Panc1 (cell line): ENCODE results near the gene MAGEB3. TPM values are rescaled to one million over a fixed set of nuclear protein-coding genes. Genes with fewer than 3 reads are reported as not detected.
A peak's percentile ranks its signal among the peaks of the same experiment; 100 is the strongest.

Experiments used
- ATAC-seq: fragments of 200-7000 bp; cut with Tn5 transposase; 2 replicates; pipeline ENCODE4 v1.9.1; 2020; ENCODE audit warnings: mild to moderate bottlenecking, moderate library complexity
- BruUV-seq: library from RNA; stranded (reverse); fragments of 400-500 nt; replicated peaks from 2 replicates; lab custom pipeline; 2021; lab: Mats Ljungman, UMichigan
- CTCF ChIA-PET: fragments of 300-600 bp; sonication (Branson Sonifier 250); formaldehyde crosslinking; loops from one replicate; lab custom pipeline; 2022; ENCODE audit warnings: antibody characterized with exemption; lab: Charles Lee
- POLR2A ChIA-PET: fragments of 300-600 bp; sonication (Branson Sonifier 250); formaldehyde crosslinking; loops from one replicate; lab custom pipeline; 2022; ENCODE audit warnings: antibody characterized with exemption; lab: Charles Lee
- DNase-seq: peaks from one replicate; pipeline ENCODE4 v3.0.0-alpha.2; 2010; ENCODE audit warnings: low read depth, low spot score
- H3K27ac ChIP-seq: 2 replicates; pipeline ENCODE4 v1.5.1; 2011; ENCODE audit warnings: mild to moderate bottlenecking, low read length, inconsistent platforms
- H3K27me3 ChIP-seq: fragments of 200-500 bp; sonication (Bioruptor generic); 2 replicates; pipeline ENCODE4 v1.6.0; 2014; ENCODE audit warnings: low read length, inconsistent platforms; ENCODE audit not compliant: control insufficient read depth, insufficient read depth
- H3K36me3 ChIP-seq: fragments of 200-500 bp; sonication (Bioruptor generic); 2 replicates; pipeline ENCODE4 v1.5.1; 2014; ENCODE audit warnings: inconsistent platforms, mild to moderate bottlenecking, low read length, moderate library complexity; ENCODE audit not compliant: control insufficient read depth, insufficient read depth
- H3K4me1 ChIP-seq: 2 replicates; pipeline ENCODE4 v1.5.1; 2011; ENCODE audit warnings: inconsistent platforms, mild to moderate bottlenecking, low read length, moderate library complexity; ENCODE audit not compliant: control insufficient read depth, insufficient read depth
- H3K4me3 ChIP-seq, 2 experiments: 2 replicates each; pipeline ENCODE4 v1.5.1; 2011 to 2012; ENCODE audit warnings: low read depth in 2 of 2, low read length in 2 of 2, mild to moderate bottlenecking in 2 of 2, inconsistent platforms in 1 of 2, moderate library complexity in 1 of 2
- H3K9me3 ChIP-seq: fragments of 200-500 bp; sonication (Bioruptor generic); 2 replicates; pipeline ENCODE4 v1.5.1; 2014; ENCODE audit warnings: low read depth, mild to moderate bottlenecking, inconsistent platforms, low read length, moderate library complexity; ENCODE audit not compliant: control insufficient read depth, insufficient read depth
- POLR2AphosphoS5 ChIP-seq: IDR thresholded peaks from 2 replicates; pipeline ENCODE4 v1.6.1; 2012; ENCODE audit warnings: mild to moderate bottlenecking, low read depth, low read length, moderate library complexity
- SIN3A ChIP-seq: IDR thresholded peaks from 2 replicates; pipeline ENCODE4 v1.6.1; 2012; ENCODE audit warnings: low read depth, mild to moderate bottlenecking, low read length, moderate library complexity, borderline replicate concordance; ENCODE audit not compliant: insufficient read depth
- TCF7L2 ChIP-seq: IDR thresholded peaks from 2 replicates; pipeline ENCODE4 v1.6.1; 2011; ENCODE audit warnings: mild to moderate bottlenecking, low read depth, low read length, inconsistent platforms
- in situ Hi-C: cut with HindIII; loops from 2 replicates; pipeline ENCODE4 v1.10.0; 2016; ENCODE audit warnings: low sequenced_read_pairs, low pct_unique_long_range_greater_than_20kb
- intact Hi-C: fragments of 100-400 bp; cut with micrococcal nuclease; formaldehyde crosslinking; loops from one replicate; pipeline ENCODE4 v1.10.0; 2022; ENCODE audit not compliant: unreplicated experiment
- total RNA-seq: library from RNA; stranded (reverse); gene quantifications from one replicate; pipeline ENCODE4 v1.2.1, GENCODE V29; 2021; ENCODE audit not compliant: unreplicated experiment
- TF ChIP-seq, protein P1 (sequence below): fragments of 450-650 bp; IDR thresholded peaks from 2 replicates; pipeline ENCODE4 v1.5.1; 2017; ENCODE audit warnings: mild to moderate bottlenecking
- TF ChIP-seq, protein P2 (sequence below), 2 experiments: IDR thresholded peaks; 2 replicates each; pipeline ENCODE4 v1.6.1; 2011 to 2012; ENCODE audit warnings: low read depth in 2 of 2, control low read depth in 1 of 2, low read length in 1 of 2, mild to moderate bottlenecking in 1 of 2, moderate library complexity in 1 of 2; ENCODE audit not compliant: insufficient read depth in 1 of 2

Gene MAGEB3
- total RNA-seq, 1 experiment from 2014 or later, result not detected

DNA sequence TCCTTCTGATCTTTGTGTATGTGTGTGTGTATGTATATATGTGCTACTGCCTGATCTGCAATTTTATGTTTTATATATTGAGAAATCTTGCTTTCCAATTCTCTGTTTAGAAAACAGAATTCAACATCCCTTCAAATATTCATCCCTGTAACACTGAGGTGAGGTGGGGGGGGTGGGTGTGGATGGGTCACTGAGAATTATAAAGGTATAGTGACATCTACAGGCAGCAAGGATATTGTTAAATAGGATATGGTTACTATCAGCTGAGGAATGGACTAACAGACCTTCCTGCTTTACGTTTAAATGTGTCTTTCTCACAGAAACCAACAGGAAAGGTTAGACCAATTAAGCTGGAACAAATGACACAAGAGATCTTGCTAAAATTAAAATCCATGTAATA is 34.1 kb upstream of the MAGEB3 start:
- H3K4me1 ChIP-seq, result no peaks in the 10 kb centered on the region
- H3K36me3 ChIP-seq, result no peaks in the 10 kb centered on the region
- TF ChIP-seq, protein P1, sequence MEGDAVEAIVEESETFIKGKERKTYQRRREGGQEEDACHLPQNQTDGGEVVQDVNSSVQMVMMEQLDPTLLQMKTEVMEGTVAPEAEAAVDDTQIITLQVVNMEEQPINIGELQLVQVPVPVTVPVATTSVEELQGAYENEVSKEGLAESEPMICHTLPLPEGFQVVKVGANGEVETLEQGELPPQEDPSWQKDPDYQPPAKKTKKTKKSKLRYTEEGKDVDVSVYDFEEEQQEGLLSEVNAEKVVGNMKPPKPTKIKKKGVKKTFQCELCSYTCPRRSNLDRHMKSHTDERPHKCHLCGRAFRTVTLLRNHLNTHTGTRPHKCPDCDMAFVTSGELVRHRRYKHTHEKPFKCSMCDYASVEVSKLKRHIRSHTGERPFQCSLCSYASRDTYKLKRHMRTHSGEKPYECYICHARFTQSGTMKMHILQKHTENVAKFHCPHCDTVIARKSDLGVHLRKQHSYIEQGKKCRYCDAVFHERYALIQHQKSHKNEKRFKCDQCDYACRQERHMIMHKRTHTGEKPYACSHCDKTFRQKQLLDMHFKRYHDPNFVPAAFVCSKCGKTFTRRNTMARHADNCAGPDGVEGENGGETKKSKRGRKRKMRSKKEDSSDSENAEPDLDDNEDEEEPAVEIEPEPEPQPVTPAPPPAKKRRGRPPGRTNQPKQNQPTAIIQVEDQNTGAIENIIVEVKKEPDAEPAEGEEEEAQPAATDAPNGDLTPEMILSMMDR, result peak; percentile 35; the same call in 1 of the 2 replicates
- TF ChIP-seq, protein P2, sequence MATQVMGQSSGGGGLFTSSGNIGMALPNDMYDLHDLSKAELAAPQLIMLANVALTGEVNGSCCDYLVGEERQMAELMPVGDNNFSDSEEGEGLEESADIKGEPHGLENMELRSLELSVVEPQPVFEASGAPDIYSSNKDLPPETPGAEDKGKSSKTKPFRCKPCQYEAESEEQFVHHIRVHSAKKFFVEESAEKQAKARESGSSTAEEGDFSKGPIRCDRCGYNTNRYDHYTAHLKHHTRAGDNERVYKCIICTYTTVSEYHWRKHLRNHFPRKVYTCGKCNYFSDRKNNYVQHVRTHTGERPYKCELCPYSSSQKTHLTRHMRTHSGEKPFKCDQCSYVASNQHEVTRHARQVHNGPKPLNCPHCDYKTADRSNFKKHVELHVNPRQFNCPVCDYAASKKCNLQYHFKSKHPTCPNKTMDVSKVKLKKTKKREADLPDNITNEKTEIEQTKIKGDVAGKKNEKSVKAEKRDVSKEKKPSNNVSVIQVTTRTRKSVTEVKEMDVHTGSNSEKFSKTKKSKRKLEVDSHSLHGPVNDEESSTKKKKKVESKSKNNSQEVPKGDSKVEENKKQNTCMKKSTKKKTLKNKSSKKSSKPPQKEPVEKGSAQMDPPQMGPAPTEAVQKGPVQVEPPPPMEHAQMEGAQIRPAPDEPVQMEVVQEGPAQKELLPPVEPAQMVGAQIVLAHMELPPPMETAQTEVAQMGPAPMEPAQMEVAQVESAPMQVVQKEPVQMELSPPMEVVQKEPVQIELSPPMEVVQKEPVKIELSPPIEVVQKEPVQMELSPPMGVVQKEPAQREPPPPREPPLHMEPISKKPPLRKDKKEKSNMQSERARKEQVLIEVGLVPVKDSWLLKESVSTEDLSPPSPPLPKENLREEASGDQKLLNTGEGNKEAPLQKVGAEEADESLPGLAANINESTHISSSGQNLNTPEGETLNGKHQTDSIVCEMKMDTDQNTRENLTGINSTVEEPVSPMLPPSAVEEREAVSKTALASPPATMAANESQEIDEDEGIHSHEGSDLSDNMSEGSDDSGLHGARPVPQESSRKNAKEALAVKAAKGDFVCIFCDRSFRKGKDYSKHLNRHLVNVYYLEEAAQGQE (IDR thresholded peaks at IDR 0.05; ENCODE audit: insufficient read depth in 1 of 2, low read depth in 2 of 2, low read length in 1 of 2), result no peak
- no TSS peak for BruUV-seq
- DNase-seq (no peak), ATAC-seq (peak; percentile 68; the same call in 1 of the 2 replicates)
- in situ Hi-C loops (no loop called here), intact Hi-C loops (no loop called here)
- no peaks in the 10 kb centered on the region for H3K27me3 ChIP-seq
- no peak overlapping the region for H3K4me3 ChIP-seq
- ChIA-PET POLR2A (no interaction called here), CTCF (interaction anchor here (0.7 kb wide), 1 partner anchor 293 kb away, joined by 3 read pairs; no protein-coding TSS in a partner anchor)
- H3K9me3 ChIP-seq, result no peaks in the 10 kb centered on the region
- no peak overlapping the region; the same call in 1 of the 2 replicates for H3K27ac ChIP-seq

- Histone ChIP-seq H3K9me3 (no peaks in the 10 kb centered on the region), H3K27ac (no peak overlapping the region), H3K36me3 (no peaks in the 10 kb centered on the region), H3K4me3 (no peak overlapping the region), H3K4me1 (no peaks in the 10 kb centered on the region), H3K27me3 (no peaks in the 10 kb centered on the region)
- TF ChIP-seq POLR2AphosphoS5 (no peak), SIN3A (no peak), TCF7L2 (no peak)
- TF ChIP-seq, protein P1, result no peak
- TF ChIP-seq, protein P2 (IDR thresholded peaks at IDR 0.05; ENCODE audit: insufficient read depth in 1 of 2, low read depth in 2 of 2, low read length in 1 of 2), result no peak
- DNase-seq (no peak), ATAC-seq (no peak)
- BruUV-seq, result no TSS peak
- ChIA-PET POLR2A (no interaction called here), CTCF (no interaction called here)
- intact Hi-C loops (no loop called here), in situ Hi-C loops (no loop called here)
Observed at GRCh38 chrX:30212172-30212571, 18.3 kb upstream of the MAGEB3 start.
